Upper lobe of right lung (tissue), 1 donor: ENCODE data around the gene CENPP. TPM values are rescaled to one million over a fixed set of nuclear protein-coding genes. Genes with fewer than 3 reads are reported as not detected.
A peak's percentile ranks its signal among the peaks of the same experiment; 100 is the strongest.

ENCODE experiments used
- ATAC-seq: fragments of 200-7000 bp; cut with Tn5 transposase; one replicate; pipeline ENCODE4 v1.9.1; 2020; ENCODE audit warnings: mild to moderate bottlenecking, moderate library complexity
- DNase-seq: peaks from one replicate; pipeline ENCODE4 v3.0.0-alpha.2; 2020
- H3K27ac ChIP-seq: fragments of 200-600 bp; one replicate; pipeline ENCODE4 v1.8.0; 2022
- H3K27me3 ChIP-seq: fragments of 200-600 bp; one replicate; pipeline ENCODE4 v1.8.0; 2022; ENCODE audit warnings: mild to moderate bottlenecking
- H3K36me3 ChIP-seq: fragments of 200-600 bp; one replicate; pipeline ENCODE4 v1.8.0; 2022
- H3K4me1 ChIP-seq: fragments of 200-600 bp; one replicate; pipeline ENCODE4 v1.8.0; 2022
- H3K4me3 ChIP-seq: fragments of 200-600 bp; one replicate; pipeline ENCODE4 v1.8.0; 2022; ENCODE audit warnings: mild to moderate bottlenecking
- H3K9me3 ChIP-seq: fragments of 200-600 bp; one replicate; pipeline ENCODE4 v1.8.0; 2022
- CTCF ChIP-seq: fragments of 200-600 bp; IDR thresholded peaks from one replicate; pipeline ENCODE4 v1.8.0; 2022; ENCODE audit warnings: antibody characterized with exemption
- intact Hi-C: fragments of 100-400 bp; cut with DNase I; formaldehyde crosslinking; loops from one replicate; pipeline ENCODE4 v1.11.0; 2022
- total RNA-seq: library from RNA; stranded (reverse); fragmentation: NEBNext Ultra II Directional; extraction: Animal tissue kit (Norgen Biotek cat#: 25700); gene quantifications from one replicate; pipeline ENCODE4 v1.2.1, GENCODE V29; 2021
- donor health status: DM: no; HTN: yes; CAD: no; lungs with severe emphysema.

The CENPP gene
- total RNA-seq, 1 donor from 2014 or later = 4.0 TPM

GRCh38 chr9:92499701-92500100, 173.9 kb downstream of the CENPP start:
- Histone ChIP-seq H3K4me3 (no peak overlapping the region), H3K9me3 (no peaks in the 10 kb centered on the region), H3K36me3 (no peaks in the 10 kb centered on the region), H3K27me3 (no peaks in the 10 kb centered on the region), H3K4me1 (no peaks in the 10 kb centered on the region), H3K27ac (no peak overlapping the region)
- no peak for TF ChIP-seq CTCF
- DNase-seq (no peak), ATAC-seq (no peak)
- intact Hi-C loops = no loop called here

- no peak for ATAC-seq
- intact Hi-C loops = no loop called here
These were observed 175.0 kb downstream of the CENPP start for GRCh38 chr9:92500725-92501124.

GRCh38 chr9:92501671-92502393, 176.1 kb downstream of the CENPP start:
- ATAC-seq (peak; percentile 76), DNase-seq (no peak)
- intact Hi-C loops = no loop called here
- H3K9me3 ChIP-seq = no peaks in the 10 kb centered on the region
- H3K36me3 ChIP-seq = no peaks in the 10 kb centered on the region
- no peak overlapping the region for H3K4me3 ChIP-seq
- H3K27ac ChIP-seq = no peak overlapping the region
- H3K27me3 ChIP-seq = no peaks in the 10 kb centered on the region
- no peaks in the 10 kb centered on the region for H3K4me1 ChIP-seq
- TF ChIP-seq CTCF = peak; percentile 34

More at GRCh38 chr9:92500725-92501124, 175.0 kb downstream of the CENPP start:
- H3K27me3 ChIP-seq = no peaks in the 10 kb centered on the region
- H3K4me3 ChIP-seq = no peak overlapping the region
- no peaks in the 10 kb centered on the region for H3K36me3 ChIP-seq
- TF ChIP-seq CTCF = no peak
- no peak for DNase-seq
- H3K27ac ChIP-seq = no peak overlapping the region
- no peaks in the 10 kb centered on the region for H3K4me1 ChIP-seq
- no peaks in the 10 kb centered on the region for H3K9me3 ChIP-seq

DNA sequence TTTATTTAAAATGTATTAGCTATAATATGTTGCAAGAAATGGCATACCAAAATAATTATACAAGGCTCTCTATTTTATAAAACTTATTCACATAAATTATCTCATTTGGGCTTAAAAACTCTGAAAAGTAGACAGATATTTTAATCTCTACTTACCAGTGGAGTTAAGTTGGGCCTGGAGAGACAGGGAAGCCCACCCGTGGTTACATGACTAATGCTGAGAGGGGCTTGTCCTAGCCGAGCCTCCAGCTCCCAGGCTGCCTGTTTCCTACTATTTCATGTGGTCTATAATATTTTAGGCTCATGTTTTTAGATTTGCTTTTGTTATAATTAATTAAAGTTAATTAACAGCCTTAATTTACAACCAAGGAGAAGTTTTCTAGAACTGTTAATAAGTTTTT, 177.4 kb downstream of the CENPP start:
- TF ChIP-seq CTCF = no peak
- Histone ChIP-seq H3K4me3 (no peak overlapping the region), H3K27ac (no peak overlapping the region), H3K27me3 (no peaks in the 10 kb centered on the region), H3K9me3 (no peaks in the 10 kb centered on the region), H3K4me1 (peaks cover 6% of the 10 kb centered on the region), H3K36me3 (no peaks in the 10 kb centered on the region)
- DNase-seq (no peak), ATAC-seq (no peak)
- intact Hi-C loops = no loop called here

GRCh38 chr9:92504881-92505280, 179.1 kb downstream of the CENPP start:
- no peak for TF ChIP-seq CTCF
- Histone ChIP-seq H3K9me3 (no peaks in the 10 kb centered on the region), H3K4me3 (no peak overlapping the region), H3K36me3 (no peaks in the 10 kb centered on the region), H3K27ac (no peak overlapping the region), H3K27me3 (no peaks in the 10 kb centered on the region), H3K4me1 (peaks cover 7% of the 10 kb centered on the region)
- DNase-seq (no peak), ATAC-seq (no peak)
- intact Hi-C loops = no loop called here
